Endothelial cell (in vitro differentiated cells): ENCODE measurements around the gene TAS2R40. TPM values are rescaled to one million over a fixed set of nuclear protein-coding genes. Genes with fewer than 3 reads are reported as not detected.

Source experiments
- DNase-seq: peaks from one replicate; pipeline ENCODE4 v3.0.0; 2021; ENCODE audit warnings: low spot score
- H3K27ac Mint-ChIP-seq: one replicate; pipeline ENCODE4 v1.8.0; 2021; ENCODE audit warnings: mixed read lengths, inconsistent platforms; ENCODE audit not compliant: unreplicated experiment
- H3K27me3 Mint-ChIP-seq: one replicate; pipeline ENCODE4 v1.8.0; 2021; ENCODE audit warnings: mild to moderate bottlenecking, moderate library complexity, mixed read lengths, inconsistent platforms; ENCODE audit not compliant: unreplicated experiment
- H3K36me3 Mint-ChIP-seq: one replicate; pipeline ENCODE4 v1.8.0; 2021; ENCODE audit warnings: mild to moderate bottlenecking, low read depth, mixed read lengths, inconsistent platforms; ENCODE audit not compliant: unreplicated experiment
- H3K4me1 Mint-ChIP-seq: one replicate; pipeline ENCODE4 v1.8.0; 2021; ENCODE audit warnings: mild to moderate bottlenecking, mixed read lengths, inconsistent platforms; ENCODE audit not compliant: unreplicated experiment
- H3K4me3 Mint-ChIP-seq: one replicate; pipeline ENCODE4 v1.8.0; 2021; ENCODE audit warnings: mild to moderate bottlenecking, mixed read lengths, inconsistent platforms; ENCODE audit not compliant: unreplicated experiment
- H3K9me3 Mint-ChIP-seq: one replicate; pipeline ENCODE4 v1.8.0; 2021; ENCODE audit warnings: mixed read lengths, inconsistent platforms; ENCODE audit not compliant: unreplicated experiment
- CTCF ChIP-seq: fragments of 200-600 bp; sonication (generic); IDR thresholded peaks from one replicate; pipeline ENCODE4 v1.5.0; 2021; ENCODE audit warnings: antibody characterized with exemption; ENCODE audit not compliant: unreplicated experiment
- total RNA-seq: library from RNA; stranded (reverse); fragmentation: NEBNext Ultra II Directional; extraction: Animal tissue kit (Norgen Biotek cat#: 25700); gene quantifications from one replicate; pipeline ENCODE4 v1.2.1, GENCODE V29; 2021; ENCODE audit not compliant: unreplicated experiment

The TAS2R40 gene
- total RNA-seq, 1 donor from 2014 or later, result not detected

- no peak overlapping the region for H3K27ac Mint-ChIP-seq
- no peak for DNase-seq
- no peak for TF ChIP-seq CTCF
- no peaks in the 10 kb centered on the region for H3K36me3 Mint-ChIP-seq
- H3K27me3 Mint-ChIP-seq, result peaks cover 1% of the 10 kb centered on the region
- H3K4me3 Mint-ChIP-seq, result no peak overlapping the region
- no peaks in the 10 kb centered on the region for H3K4me1 Mint-ChIP-seq
- no peaks in the 10 kb centered on the region for H3K9me3 Mint-ChIP-seq
These were observed 14.7 kb downstream of the TAS2R40 start for GRCh38 chr7:143236408-143236990.

DNA sequence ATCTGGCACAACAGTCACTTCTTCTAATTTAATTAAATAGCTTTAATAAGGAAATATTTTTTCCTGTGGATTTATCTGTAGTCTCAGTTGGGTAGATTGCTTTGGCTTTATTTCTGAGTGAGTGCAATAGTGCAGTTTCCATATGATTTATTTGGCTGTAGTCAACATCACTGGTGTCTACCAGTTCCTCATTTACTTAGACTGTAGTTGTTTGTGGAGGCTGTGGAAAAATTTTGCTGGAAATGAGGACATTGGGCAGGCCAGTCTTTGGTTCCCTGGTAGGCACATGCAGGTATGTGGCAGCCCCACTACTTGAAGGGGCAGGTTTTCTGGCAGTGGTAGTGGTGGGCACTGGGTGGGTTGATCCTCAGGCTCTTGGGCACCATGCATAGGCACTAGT lies 15.5 kb downstream of the TAS2R40 start:
- no peak for DNase-seq
- Mint-ChIP-seq H3K27ac (no peak overlapping the region), H3K4me3 (no peak overlapping the region), H3K9me3 (no peaks in the 10 kb centered on the region), H3K27me3 (peaks cover 1% of the 10 kb centered on the region), H3K4me1 (no peaks in the 10 kb centered on the region), H3K36me3 (no peaks in the 10 kb centered on the region)
- TF ChIP-seq CTCF, result no peak

DNA sequence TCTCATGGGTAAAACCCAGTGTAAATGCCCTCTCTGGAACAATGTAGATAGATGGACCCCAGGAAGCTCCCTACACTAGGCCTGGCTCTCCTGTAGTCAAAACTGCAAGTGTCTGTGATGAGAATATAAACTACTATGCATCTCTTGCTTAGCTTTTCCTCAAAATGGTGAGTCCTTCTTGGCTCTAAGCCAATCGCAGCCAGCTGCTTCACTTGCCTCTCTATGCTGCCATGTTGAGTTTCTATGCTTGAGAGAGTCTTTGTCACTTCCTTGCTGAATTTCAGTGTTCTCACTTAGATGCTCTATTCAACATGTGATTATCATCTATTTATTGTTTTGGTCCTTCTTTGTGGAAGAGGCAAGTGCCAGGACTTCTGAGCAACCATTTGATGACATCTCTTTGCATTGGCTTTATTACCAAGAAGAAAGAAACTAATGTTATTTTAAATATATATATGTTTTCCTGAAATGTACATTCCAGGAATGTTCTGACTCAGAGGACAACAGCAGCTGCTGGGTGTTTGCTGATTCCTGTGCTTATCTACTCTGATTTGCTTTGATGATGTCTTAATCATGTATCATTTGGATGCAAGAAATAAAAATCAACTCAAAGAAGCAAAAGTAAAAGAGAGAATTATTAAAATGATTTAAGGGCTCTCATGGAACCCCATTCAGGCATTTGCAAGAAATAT lies 16.6 kb downstream of the TAS2R40 start:
- Mint-ChIP-seq H3K27ac (no peak overlapping the region), H3K4me1 (no peaks in the 10 kb centered on the region), H3K27me3 (peaks cover 3% of the 10 kb centered on the region), H3K9me3 (no peaks in the 10 kb centered on the region), H3K4me3 (no peak overlapping the region), H3K36me3 (no peaks in the 10 kb centered on the region)
- no peak for TF ChIP-seq CTCF
- no peak for DNase-seq

- DNase-seq, result no peak
- no peak overlapping the region for H3K27ac Mint-ChIP-seq
- no peaks in the 10 kb centered on the region for H3K9me3 Mint-ChIP-seq
- no peak overlapping the region for H3K4me3 Mint-ChIP-seq
- H3K4me1 Mint-ChIP-seq, result no peaks in the 10 kb centered on the region
- TF ChIP-seq CTCF, result no peak
- no peaks in the 10 kb centered on the region for H3K36me3 Mint-ChIP-seq
- peaks cover 3% of the 10 kb centered on the region for H3K27me3 Mint-ChIP-seq
These were observed 18.0 kb downstream of the TAS2R40 start for GRCh38 chr7:143239813-143240212.
